Common myeloid progenitor, CD34-positive (primary cell): Measurements from ENCODE around the gene CDKN1A.

Source experiments
- CTCF ChIA-PET: fragments of 350-600 bp; sonication (Branson Sonifier 250); formaldehyde crosslinking; loops from one replicate; lab custom pipeline; 2021; ENCODE audit warnings: antibody characterized with exemption; lab: Charles Lee
- POLR2A ChIA-PET: fragments of 350-600 bp; sonication (Branson Sonifier 250); formaldehyde crosslinking; loops from one replicate; lab custom pipeline; 2021; ENCODE audit warnings: antibody characterized with exemption; lab: Charles Lee
- DNase-seq, 3 donors: peaks; one replicate each; pipeline versions ENCODE4 v3.0.0 to v3.0.0-alpha.2; 2013
- H3K27ac ChIP-seq, 2 experiments: 1 replicate in 1 of 2; 2 replicates in 1 of 2; pipeline ENCODE4 v1.7.0; 2013; ENCODE audit warnings: inconsistent platforms in 2 of 2, low read length in 2 of 2, mild to moderate bottlenecking in 2 of 2, low read depth in 1 of 2, moderate library complexity in 1 of 2; ENCODE audit not compliant: severe bottlenecking in 2 of 2, insufficient read depth in 1 of 2, poor library complexity in 1 of 2
- H3K27me3 ChIP-seq, 5 experiments: replicated peaks in 2 of 5; 1 replicate in 3 of 5; 2 replicates in 2 of 5; pipeline versions ENCODE4 v1.6.1 to v1.7.0; 2013; ENCODE audit warnings: low read length in 4 of 5, mild to moderate bottlenecking in 2 of 5, moderate library complexity in 2 of 5, inconsistent platforms in 1 of 5; ENCODE audit not compliant: insufficient read depth in 5 of 5, control insufficient read depth in 4 of 5
- H3K36me3 ChIP-seq, 4 experiments: 1 replicate in 2 of 4; 2 replicates in 2 of 4; pipeline versions ENCODE4 v1.6.1 to v1.7.0; 2013; ENCODE audit warnings: low read length in 3 of 4, control low read depth in 1 of 4, mild to moderate bottlenecking in 1 of 4; ENCODE audit not compliant: control insufficient read depth in 4 of 4, insufficient read depth in 4 of 4
- H3K4me1 ChIP-seq, 4 experiments: 1 replicate in 3 of 4; 2 replicates in 1 of 4; pipeline versions ENCODE4 v1.6.1 to v1.7.1; 2013; ENCODE audit warnings: low read length in 3 of 4, mild to moderate bottlenecking in 3 of 4, control low read depth in 1 of 4, inconsistent platforms in 1 of 4, moderate library complexity in 1 of 4; ENCODE audit not compliant: control insufficient read depth in 4 of 4, insufficient read depth in 4 of 4; ENCODE audit errors: control extremely low read depth in 1 of 4
- H3K4me3 ChIP-seq, 7 experiments: 1 replicate in 4 of 7; 2 replicates in 3 of 7; pipeline versions ENCODE4 v1.5.1 to v1.7.0; 2013; ENCODE audit warnings: mild to moderate bottlenecking in 7 of 7, low read length in 6 of 7, moderate library complexity in 6 of 7, inconsistent platforms in 2 of 7, low read depth in 2 of 7, control low read depth in 1 of 7; ENCODE audit not compliant: insufficient read depth in 4 of 7, control insufficient read depth in 1 of 7; ENCODE audit errors: extremely low read depth in 1 of 7
- H3K9me3 ChIP-seq, 5 experiments: 1 replicate in 4 of 5; 2 replicates in 1 of 5; pipeline versions ENCODE4 v1.6.1 to v1.7.1; 2013; ENCODE audit warnings: low read length in 4 of 5, mild to moderate bottlenecking in 2 of 5, inconsistent platforms in 1 of 5, low read depth in 1 of 5, moderate library complexity in 1 of 5; ENCODE audit not compliant: control insufficient read depth in 4 of 5, insufficient read depth in 2 of 5; ENCODE audit errors: control extremely low read depth in 1 of 5
- WGBS: methylation state at CpG from one replicate; pipeline ENCODE4 v1.1.5; 2013; ENCODE audit not compliant: insufficient coverage; 5-methylcytosine and 5-hydroxymethylcytosine counted together

The CDKN1A gene

GRCh38 chr6:36727505-36728021 is 49.0 kb downstream of the CDKN1A start:
- Histone ChIP-seq H3K27me3 (no peaks in the 10 kb centered on the region), H3K27ac (no peak overlapping the region), H3K9me3 (no peaks in the 10 kb centered on the region), H3K4me1 (peaks cover 0 to 11% (median 0%) of the 10 kb centered on the region in 4 experiments), H3K4me3 (no peak overlapping the region), H3K36me3 (peaks cover 0 to 10% (median 2%) of the 10 kb centered on the region in 4 experiments)
- ChIA-PET POLR2A (no interaction called here), CTCF (interaction anchor here (0.6 to 4.3 kb wide), 5 partner anchors 17 to 103 kb away, joined by 3 to 13 read pairs (median 3); no protein-coding TSS in a partner anchor)
- 96% methylated on average over 7 of the region's 7 CpGs for WGBS
- DNase-seq: peak in 1 of 3 donors; percentile 8

DNA sequence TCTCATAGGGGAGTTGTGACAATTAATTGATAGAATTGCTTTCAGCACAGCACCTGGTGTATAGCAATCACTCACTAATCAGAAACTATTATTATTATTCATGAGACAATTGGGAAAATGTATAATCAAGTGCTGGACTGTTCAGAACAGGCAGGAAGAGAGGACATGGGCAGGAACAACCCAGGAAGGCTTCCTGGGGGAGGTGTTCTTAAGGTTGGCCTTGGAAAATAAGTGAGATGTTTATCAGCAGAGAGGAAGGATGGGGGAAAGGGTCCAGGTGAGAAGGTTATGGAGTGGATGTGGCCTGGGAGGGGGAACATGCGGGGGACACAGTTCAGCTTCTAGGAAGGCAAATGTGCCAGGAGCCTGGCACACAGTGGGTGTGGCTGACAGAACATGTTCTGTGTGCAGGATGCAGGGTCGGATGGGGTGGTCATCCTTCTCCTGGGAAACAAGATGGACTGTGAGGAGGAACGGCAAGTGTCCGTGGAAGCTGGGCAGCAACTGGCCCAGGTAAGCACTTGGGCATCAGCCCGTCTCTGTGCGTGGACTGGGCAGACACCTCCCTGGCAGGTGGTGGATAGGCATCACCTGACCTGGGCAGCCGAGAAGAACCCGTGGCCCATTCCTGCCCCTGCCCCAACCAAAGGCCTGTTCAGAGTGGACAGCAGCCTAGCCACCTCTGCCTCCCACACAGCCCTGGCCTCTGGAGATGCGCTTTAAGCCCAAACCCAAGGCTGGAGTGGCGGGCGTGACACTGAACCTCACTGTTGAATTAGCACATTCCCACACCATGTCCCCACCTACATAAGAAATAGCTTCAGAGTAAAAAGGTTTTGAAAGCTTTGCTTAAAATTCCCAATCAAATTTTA is 50.0 kb downstream of the CDKN1A start:
- H3K27me3 ChIP-seq: no peaks in the 10 kb centered on the region
- peaks cover 0 to 11% (median 0%) of the 10 kb centered on the region in 4 experiments for H3K4me1 ChIP-seq
- H3K36me3 ChIP-seq: peaks cover 0 to 10% (median 2%) of the 10 kb centered on the region in 4 experiments
- ChIA-PET POLR2A (no interaction called here), CTCF (interaction anchor here (0.6 to 1.6 kb wide), 5 partner anchors 18 to 104 kb away, joined by 3 to 5 read pairs (median 3); no protein-coding TSS in a partner anchor)
- H3K9me3 ChIP-seq: no peaks in the 10 kb centered on the region
- 96% methylated on average over 9 of the region's 11 CpGs for WGBS
- no peak for DNase-seq
- no peak overlapping the region for H3K4me3 ChIP-seq
- no peak overlapping the region for H3K27ac ChIP-seq

DNA sequence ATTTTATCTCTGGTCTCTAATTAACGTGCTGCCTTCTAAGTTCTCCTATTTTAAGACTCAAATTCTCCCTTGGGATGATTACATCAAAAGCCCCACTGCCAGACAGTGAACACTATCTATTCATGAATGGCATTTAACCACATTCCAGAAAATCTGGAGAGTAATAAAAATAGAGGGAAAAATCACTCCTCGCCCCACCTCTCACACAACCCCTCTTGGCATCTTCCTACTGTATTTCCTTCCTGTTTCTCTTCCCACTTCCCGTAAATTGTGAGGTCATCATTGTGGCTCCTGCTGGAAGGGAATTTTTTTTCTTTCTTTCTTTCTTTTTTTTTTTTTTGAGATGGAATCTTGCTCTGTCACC is 50.6 kb downstream of the CDKN1A start:
- WGBS: no CpG with 5 or more reads among the region's 3 CpGs

GRCh38 chr6:36730424-36731380 is 52.2 kb downstream of the CDKN1A start:
- no peak overlapping the region for H3K4me3 ChIP-seq
- peaks cover 0 to 1% (median 0%) of the 10 kb centered on the region in 5 experiments for H3K27me3 ChIP-seq
- WGBS: 98% methylated on average over 6 of the region's 15 CpGs
- no peak overlapping the region for H3K27ac ChIP-seq
- ChIA-PET CTCF (interaction anchor here (1.1 to 1.4 kb wide), 3 partner anchors 14 to 40 kb away, joined by 3 read pairs; no protein-coding TSS in a partner anchor), POLR2A (interaction anchor here (0.6 kb wide), 1 partner anchor 23 kb away, joined by 3 read pairs; no protein-coding TSS in a partner anchor)
- peaks cover 0 to 10% (median 2%) of the 10 kb centered on the region in 4 experiments for H3K36me3 ChIP-seq
- H3K9me3 ChIP-seq: no peaks in the 10 kb centered on the region
- peaks cover 0 to 21% (median 11%) of the 10 kb centered on the region in 4 experiments for H3K4me1 ChIP-seq
- DNase-seq: no peak

More for the DNA sequence above, 50.6 kb downstream of the CDKN1A start:
- CTCF ChIA-PET: interaction anchor here (1.6 kb wide), 1 partner anchor 23 kb away, joined by 3 read pairs; no protein-coding TSS in a partner anchor
- no peaks in the 10 kb centered on the region for H3K27me3 ChIP-seq
- no peak overlapping the region for H3K27ac ChIP-seq
- no peaks in the 10 kb centered on the region for H3K9me3 ChIP-seq
- H3K36me3 ChIP-seq: peaks cover 0 to 10% (median 2%) of the 10 kb centered on the region in 4 experiments
- peaks cover 0 to 11% (median 0%) of the 10 kb centered on the region in 4 experiments for H3K4me1 ChIP-seq
- no peak overlapping the region for H3K4me3 ChIP-seq
- POLR2A ChIA-PET: no interaction called here
- DNase-seq: no peak

GRCh38 chr6:36731622-36732310 is 53.3 kb downstream of the CDKN1A start:
- CTCF ChIA-PET: interaction anchor here (1.2 to 5.2 kb wide), 4 partner anchors 15 to 117 kb away, joined by 3 to 22 read pairs (median 3); no protein-coding TSS in a partner anchor
- Histone ChIP-seq H3K27me3 (peaks cover 0 to 1% (median 0%) of the 10 kb centered on the region in 5 experiments), H3K36me3 (peaks cover 0 to 10% (median 2%) of the 10 kb centered on the region in 4 experiments), H3K9me3 (no peaks in the 10 kb centered on the region), H3K4me3 (no peak overlapping the region), H3K27ac (no peak overlapping the region), H3K4me1 (peaks cover 0 to 21% (median 11%) of the 10 kb centered on the region in 4 experiments)
- no peak for DNase-seq
- WGBS: 98% methylated on average over 9 of the region's 12 CpGs
- POLR2A ChIA-PET: no interaction called here

GRCh38 chr6:36733300-36733699 is 54.8 kb downstream of the CDKN1A start:
- no peak for DNase-seq

More at GRCh38 chr6:36733300-36733699, 54.8 kb downstream of the CDKN1A start:
- WGBS: 100% methylated on average over 5 of the region's 5 CpGs
- Histone ChIP-seq H3K4me3 (no peak overlapping the region), H3K27me3 (peaks cover 0 to 1% (median 0%) of the 10 kb centered on the region in 5 experiments), H3K4me1 (peaks cover 0 to 12% (median 11%) of the 10 kb centered on the region in 4 experiments), H3K27ac (no peak overlapping the region), H3K9me3 (no peaks in the 10 kb centered on the region), H3K36me3 (peaks cover 0 to 10% (median 0%) of the 10 kb centered on the region in 4 experiments)
- ChIA-PET CTCF (interaction anchor here (0.6 to 5.2 kb wide), 8 partner anchors 9 to 124 kb away, joined by 3 to 22 read pairs (median 3); no protein-coding TSS in a partner anchor), POLR2A (no interaction called here)
